GM23248 (cell line): ENCODE measurements around the gene RABL2A.
"Not testable (repeated sequence)": the region's sequence is repeated elsewhere in the genome, so short reads cannot be mapped to it uniquely, and the experiment has no call there.

Source experiments
- EZH2 ChIP-seq: fragments of 200-600 bp; sonication (generic); IDR thresholded peaks from 2 replicates; pipeline ENCODE4 v1.6.1; 2018; ENCODE audit warnings: antibody characterized with exemption, mild to moderate bottlenecking; ENCODE audit not compliant: insufficient read depth, poor library complexity, severe bottlenecking
- EZH2phosphoT487 ChIP-seq: fragments of 200-600 bp; sonication (generic); IDR thresholded peaks from 2 replicates; pipeline ENCODE4 v1.6.1; 2018; ENCODE audit warnings: antibody characterized with exemption, moderate library complexity, mild to moderate bottlenecking, low read depth; ENCODE audit not compliant: insufficient read depth

- TF ChIP-seq EZH2, EZH2phosphoT487: not testable (repeated sequence)
These were observed 11.0 kb downstream of the RABL2A start for GRCh38 chr2:113638084-113638483.
